Fibroblast of lung (primary cell): ENCODE data around the gene SH2D4B. TPM values are rescaled to one million over a fixed set of nuclear protein-coding genes. Genes with fewer than 3 reads are reported as not detected.

Experiments used
- DNase-seq, 2 donors: peaks; one replicate each; pipeline versions ENCODE4 v3.0.0 to v3.0.0-alpha.2; 2010; ENCODE audit warnings: low read depth in 2 of 2
- H2AFZ ChIP-seq: 2 replicates; pipeline ENCODE4 v1.5.1; 2012; ENCODE audit warnings: low read length, control low read depth, inconsistent platforms
- H3K27ac ChIP-seq: 2 replicates; pipeline ENCODE4 v1.5.1; 2011; ENCODE audit warnings: low read length, control low read depth; ENCODE audit not compliant: insufficient read depth
- H3K27me3 ChIP-seq: 2 replicates; pipeline ENCODE4 v1.5.1; 2011; ENCODE audit warnings: mild to moderate bottlenecking, low read length; ENCODE audit not compliant: control insufficient read depth, insufficient read depth
- H3K36me3 ChIP-seq: 2 replicates; pipeline ENCODE4 v1.5.1; 2011; ENCODE audit warnings: low read length; ENCODE audit not compliant: control insufficient read depth, insufficient read depth
- H3K4me1 ChIP-seq: 2 replicates; pipeline ENCODE4 v1.5.1; 2011; ENCODE audit warnings: low read length; ENCODE audit not compliant: control insufficient read depth, insufficient read depth; ENCODE audit errors: extremely low read depth
- H3K4me2 ChIP-seq: 2 replicates; pipeline ENCODE4 v1.5.1; 2011; ENCODE audit warnings: low read length, control low read depth; ENCODE audit not compliant: insufficient read depth; ENCODE audit errors: extremely low read depth
- H3K4me3 ChIP-seq, 4 experiments: fragments of 200-600 bp in 1 of 4; sonication (generic) in 1 of 4; replicated peaks in 1 of 4; 2 replicates each; pipeline ENCODE4 v1.5.1; 2011 to 2016; ENCODE audit warnings: low read length in 4 of 4, low read depth in 3 of 4, mild to moderate bottlenecking in 3 of 4, control low read depth in 2 of 4, inconsistent platforms in 1 of 4, mixed read lengths in 1 of 4; ENCODE audit not compliant: insufficient read depth in 1 of 4; ENCODE audit errors: control extremely low read depth in 1 of 4
- H3K79me2 ChIP-seq: 2 replicates; pipeline ENCODE4 v1.5.1; 2012; ENCODE audit warnings: mild to moderate bottlenecking, low read length, inconsistent platforms; ENCODE audit not compliant: control insufficient read depth, insufficient read depth
- H3K9ac ChIP-seq: 2 replicates; pipeline ENCODE4 v1.5.1; 2011; ENCODE audit warnings: mild to moderate bottlenecking, low read length, control low read depth; ENCODE audit not compliant: insufficient read depth
- H3K9me3 ChIP-seq: 2 replicates; pipeline ENCODE4 v1.5.1; 2012; ENCODE audit warnings: low read depth, low read length; ENCODE audit not compliant: control insufficient read depth, insufficient read depth
- H4K20me1 ChIP-seq: 2 replicates; pipeline ENCODE4 v1.5.1; 2011; ENCODE audit warnings: low read length; ENCODE audit not compliant: control insufficient read depth, insufficient read depth; ENCODE audit errors: extremely low read depth
- CTCF ChIP-seq, 2 donors: IDR thresholded peaks in 1 of 2; conservative IDR thresholded peaks in 1 of 2; 1 replicate in 1 of 2; 2 replicates in 1 of 2; pipeline ENCODE4 v1.5.1; 2011 to 2012; ENCODE audit warnings: low read length in 2 of 2, control low read depth in 1 of 2, inconsistent platforms in 1 of 2, low read depth in 1 of 2, mild to moderate bottlenecking in 1 of 2
- EZH2 ChIP-seq: IDR thresholded peaks from 2 replicates; pipeline ENCODE4 v1.5.1; 2012; ENCODE audit warnings: low read length, control low read depth, mild to moderate bottlenecking; ENCODE audit errors: missing control alignments
- polyA plus RNA-seq, 2 donors: library from polyadenylated mRNA; depleted of rRNA in 1 of 2; stranded (reverse) in 1 of 2; unstranded in 1 of 2; fragments of >200 nt; gene quantifications; 2 replicates each; pipeline ENCODE4 v1.2.1, GENCODE V29; 2011 to 2012; ENCODE audit warnings: missing spikeins in 1 of 2
- total RNA-seq: library from RNA; depleted of rRNA; stranded (reverse); fragments of >200 nt; gene quantifications from 2 replicates; pipeline ENCODE4 v1.2.1, GENCODE V29; 2014

The SH2D4B gene
- total and polyA plus RNA-seq, 2 donors (not counting 1 experiment from before 2014, with no cell fraction given): not detected

- Histone ChIP-seq H3K79me2 (no peaks in the 10 kb centered on the region), H3K9me3 (no peaks in the 10 kb centered on the region), H3K4me1 (no peaks in the 10 kb centered on the region), H4K20me1 (no peaks in the 10 kb centered on the region), H3K27ac (no peak overlapping the region), H3K9ac (no peak overlapping the region), H3K27me3 (peaks cover 2% of the 10 kb centered on the region), H2AFZ (no peak overlapping the region), H3K36me3 (no peaks in the 10 kb centered on the region), H3K4me2 (no peak overlapping the region), H3K4me3 (no peak overlapping the region)
- TF ChIP-seq CTCF (conservative IDR thresholded peaks at IDR 0.05 in 1 of 2, IDR thresholded peaks at IDR 0.05 in 1 of 2; ENCODE audit: low read depth in 1 of 2, low read length in 2 of 2) (no peak), EZH2 (no peak)
- DNase-seq: no peak
Measured at GRCh38 chr10:80581469-80581835, 43.8 kb downstream of the SH2D4B start.

DNA sequence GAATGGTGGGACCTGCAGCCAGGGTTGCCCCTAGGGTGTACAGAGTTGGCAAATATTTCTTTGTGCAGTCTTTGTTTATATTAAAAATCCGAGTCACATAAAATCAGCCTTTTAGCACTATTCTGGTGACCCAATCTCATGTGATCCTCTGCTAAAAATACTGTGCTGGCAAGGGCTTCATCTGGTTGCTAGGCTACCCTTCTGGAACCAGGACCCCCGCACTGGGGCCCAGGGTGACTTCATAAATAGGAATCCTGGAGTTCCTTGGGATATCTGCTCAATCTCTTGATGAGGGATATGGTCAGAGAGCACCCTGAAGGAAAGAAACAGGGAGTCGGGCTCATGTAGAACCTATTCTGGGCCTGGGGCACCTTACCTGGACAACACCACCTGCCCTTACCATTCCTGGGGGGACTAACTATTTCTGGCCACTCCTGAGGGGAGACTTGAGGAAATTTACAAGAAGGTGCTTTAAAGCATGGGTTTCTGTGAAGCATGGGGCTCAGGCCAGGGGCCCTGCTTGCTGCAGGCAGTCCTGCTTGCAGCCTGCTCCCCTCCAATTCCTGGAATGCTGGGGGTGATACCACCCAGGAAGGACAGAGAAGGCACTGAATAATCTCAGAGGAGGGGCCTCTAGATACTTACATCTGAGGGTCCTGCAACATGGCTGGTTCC, 44.7 kb downstream of the SH2D4B start:
- H4K20me1 ChIP-seq: no peaks in the 10 kb centered on the region

GRCh38 chr10:80583685-80584084, 46.0 kb downstream of the SH2D4B start:
- H3K9me3 ChIP-seq: no peaks in the 10 kb centered on the region
- no peaks in the 10 kb centered on the region for H4K20me1 ChIP-seq

More for the DNA sequence above, 44.7 kb downstream of the SH2D4B start:
- Histone ChIP-seq H3K27me3 (peaks cover 2% of the 10 kb centered on the region), H3K9ac (no peak overlapping the region), H3K4me3 (no peak overlapping the region), H3K4me2 (no peak overlapping the region), H2AFZ (no peak overlapping the region), H3K79me2 (no peaks in the 10 kb centered on the region), H3K27ac (no peak overlapping the region), H3K36me3 (no peaks in the 10 kb centered on the region), H3K9me3 (no peaks in the 10 kb centered on the region), H3K4me1 (no peaks in the 10 kb centered on the region)
- TF ChIP-seq CTCF (conservative IDR thresholded peaks at IDR 0.05 in 1 of 2, IDR thresholded peaks at IDR 0.05 in 1 of 2; ENCODE audit: low read depth in 1 of 2, low read length in 2 of 2): no peak
- TF ChIP-seq EZH2: no peak
- DNase-seq: no peak

More at GRCh38 chr10:80583685-80584084, 46.0 kb downstream of the SH2D4B start:
- Histone ChIP-seq H3K9ac (no peak overlapping the region), H3K4me3 (no peak overlapping the region), H3K27me3 (peaks cover 2% of the 10 kb centered on the region), H3K27ac (no peak overlapping the region), H2AFZ (no peak overlapping the region), H3K4me2 (no peak overlapping the region), H3K79me2 (no peaks in the 10 kb centered on the region), H3K36me3 (no peaks in the 10 kb centered on the region), H3K4me1 (no peaks in the 10 kb centered on the region)
- DNase-seq: no peak
- TF ChIP-seq CTCF (conservative IDR thresholded peaks at IDR 0.05 in 1 of 2, IDR thresholded peaks at IDR 0.05 in 1 of 2; ENCODE audit: low read depth in 1 of 2, low read length in 2 of 2) (no peak), EZH2 (no peak)
